Measurements from ENCODE around the gene VPS35. TPM values are rescaled to one million over a fixed set of nuclear protein-coding genes. Genes with fewer than 3 reads are reported as not detected.

The VPS35 gene
- total RNA-seq, 1 experiment from 2014 or later, result 86.8 TPM

- H3K4me3 ChIP-seq (ENCODE audit: low read depth in 2 of 2, low read length in 2 of 2), result no peak overlapping the region
- DNase-seq (ENCODE audit: low read depth, low spot score) (no peak), ATAC-seq (no peak)
- H3K27ac ChIP-seq (ENCODE audit: low read length), result no peak overlapping the region
- no peaks in the 10 kb centered on the region for H3K27me3 ChIP-seq (ENCODE audit: control insufficient read depth, insufficient read depth, low read length)
- no peaks in the 10 kb centered on the region for H3K36me3 ChIP-seq (ENCODE audit: control insufficient read depth, insufficient read depth, low read length)
- no TSS peak for BruUV-seq (replicated peaks)
- ChIA-PET CTCF (no interaction called here), POLR2A (no interaction called here)
- in situ Hi-C loops (cut with HindIII; ENCODE audit: low pct_unique_long_range_greater_than_20kb, low sequenced_read_pairs) (no loop called here), intact Hi-C loops (cut with micrococcal nuclease; ENCODE audit: unreplicated experiment) (no loop called here)
- no peak for TF ChIP-seq TCF7L2 (IDR thresholded peaks at IDR 0.05; ENCODE audit: low read depth, low read length)
- no peak for TF ChIP-seq SIN3A (IDR thresholded peaks at IDR 0.05; ENCODE audit: borderline replicate concordance, insufficient read depth, low read depth, low read length)
- TF ChIP-seq CTCF (IDR thresholded peaks at IDR 0.05), result no peak
- no peak for TF ChIP-seq REST (IDR thresholded peaks at IDR 0.05; ENCODE audit: insufficient read depth in 1 of 2, low read depth in 2 of 2, low read length in 1 of 2)
- no peak for TF ChIP-seq POLR2AphosphoS5 (IDR thresholded peaks at IDR 0.05; ENCODE audit: low read depth, low read length)
- H3K9me3 ChIP-seq (ENCODE audit: control insufficient read depth, insufficient read depth, low read depth, low read length), result no peaks in the 10 kb centered on the region
- H3K4me1 ChIP-seq (ENCODE audit: control insufficient read depth, insufficient read depth, low read length), result no peaks in the 10 kb centered on the region
Observed at GRCh38 chr16:46732561-46732960, 43.6 kb upstream of the VPS35 start.

GRCh38 chr16:46731691-46732555, 42.9 kb upstream of the VPS35 start:
- Histone ChIP-seq H3K27ac (ENCODE audit: low read length) (no peak overlapping the region), H3K36me3 (ENCODE audit: control insufficient read depth, insufficient read depth, low read length) (no peaks in the 10 kb centered on the region), H3K4me3 (ENCODE audit: low read depth in 2 of 2, low read length in 2 of 2) (no peak overlapping the region), H3K27me3 (ENCODE audit: control insufficient read depth, insufficient read depth, low read length) (no peaks in the 10 kb centered on the region), H3K4me1 (ENCODE audit: control insufficient read depth, insufficient read depth, low read length) (no peaks in the 10 kb centered on the region), H3K9me3 (ENCODE audit: control insufficient read depth, insufficient read depth, low read depth, low read length) (no peaks in the 10 kb centered on the region)
- TF ChIP-seq REST (IDR thresholded peaks at IDR 0.05; ENCODE audit: insufficient read depth in 1 of 2, low read depth in 2 of 2, low read length in 1 of 2), result no peak
- TF ChIP-seq POLR2AphosphoS5 (IDR thresholded peaks at IDR 0.05; ENCODE audit: low read depth, low read length), result no peak
- TF ChIP-seq TCF7L2 (IDR thresholded peaks at IDR 0.05; ENCODE audit: low read depth, low read length), result no peak
- TF ChIP-seq SIN3A (IDR thresholded peaks at IDR 0.05; ENCODE audit: borderline replicate concordance, insufficient read depth, low read depth, low read length), result no peak
- no peak for TF ChIP-seq CTCF (IDR thresholded peaks at IDR 0.05)
- intact Hi-C loops (cut with micrococcal nuclease; ENCODE audit: unreplicated experiment) (no loop called here), in situ Hi-C loops (cut with HindIII; ENCODE audit: low pct_unique_long_range_greater_than_20kb, low sequenced_read_pairs) (no loop called here)
- DNase-seq (ENCODE audit: low read depth, low spot score) (no peak), ATAC-seq (no peak)
- BruUV-seq (replicated peaks), result no TSS peak
- ChIA-PET CTCF (no interaction called here), POLR2A (no interaction called here)

Measured in Panc1 (cell line).